NCI-H1436 treated with DMSO at 0.1 percent for 48 hours (cell line): ENCODE data around the gene HTR1D.
A peak's percentile ranks its signal among the peaks of the same experiment; 100 is the strongest.

Source experiments
- DNase-seq: peaks from one replicate; lab custom pipeline; 2025; lab: John Stamatoyannopoulos, UW

The HTR1D gene

DNA sequence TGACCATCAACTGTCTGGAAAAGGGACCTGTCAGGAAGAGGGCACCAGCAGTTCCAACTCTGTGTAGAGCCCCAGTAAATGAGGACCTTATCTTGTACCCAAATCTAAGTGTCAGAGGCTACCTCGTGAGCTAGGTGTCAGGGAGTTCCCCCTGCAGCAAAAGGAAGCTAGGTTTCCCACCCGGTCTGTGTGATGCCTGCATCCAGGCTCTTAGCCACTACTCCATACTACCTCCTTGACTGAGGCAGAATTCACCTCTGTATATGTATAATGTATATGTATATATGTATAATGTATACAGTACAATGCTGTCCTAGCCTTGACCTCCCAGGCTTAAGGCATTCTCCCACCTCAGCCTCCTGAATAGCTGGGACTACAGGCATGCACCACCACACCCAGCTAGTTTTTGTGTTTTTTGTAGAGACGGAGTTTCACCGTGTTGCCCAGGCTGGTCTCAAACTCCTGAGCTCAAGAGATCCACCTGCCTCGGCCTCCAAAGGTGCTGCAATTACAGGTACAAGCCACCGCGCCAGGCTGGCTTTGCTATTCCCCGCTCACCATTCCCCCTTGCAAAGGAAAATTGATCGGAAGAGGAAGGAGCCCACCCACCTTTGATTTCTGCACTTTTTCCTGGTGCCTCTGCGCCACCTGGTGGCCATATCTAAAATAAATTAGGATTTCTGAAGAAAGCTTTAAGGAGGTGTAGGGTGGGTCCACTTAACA lies 32.9 kb downstream of the HTR1D start:
- DNase-seq = no peak

DNA sequence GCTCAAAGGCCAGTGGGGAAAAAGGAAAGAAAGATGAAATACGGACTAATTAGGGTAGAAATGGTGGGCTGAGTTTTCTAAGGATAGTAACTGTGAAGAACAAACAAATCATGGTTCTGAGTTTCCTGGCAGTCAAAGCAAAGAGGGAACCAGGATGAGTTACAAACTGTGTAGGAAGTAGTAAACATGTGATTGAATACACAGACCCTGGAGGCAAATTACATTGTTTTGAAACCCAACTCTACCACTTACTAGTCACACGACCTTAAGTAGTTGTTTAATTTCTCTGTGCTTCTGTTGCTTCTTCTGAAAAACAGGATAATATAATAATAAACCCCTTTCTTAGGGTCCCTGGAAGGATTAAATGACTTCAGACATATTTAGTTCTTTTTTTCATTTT lies 37.4 kb downstream of the HTR1D start:
- no peak for DNase-seq

DNA sequence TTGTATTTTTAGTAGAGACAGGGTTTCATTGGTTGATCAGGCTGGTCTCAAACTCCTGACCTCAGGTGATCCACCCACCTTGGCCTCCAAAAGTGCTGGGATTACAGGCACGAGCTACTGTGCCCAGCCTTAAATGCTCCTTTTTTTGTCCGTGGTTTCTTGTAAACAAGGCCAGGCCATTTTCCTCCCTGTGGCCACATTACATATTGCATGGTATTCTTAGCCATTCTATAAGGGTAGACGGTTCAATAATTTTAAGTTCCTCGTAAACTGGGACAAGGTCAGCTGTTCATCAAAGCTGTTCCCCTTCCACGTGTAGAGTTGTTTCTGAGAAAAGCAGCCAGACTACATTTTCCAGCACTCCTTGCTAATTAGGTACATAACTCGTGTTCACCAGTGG lies 38.4 kb downstream of the HTR1D start:
- DNase-seq = no peak

DNA sequence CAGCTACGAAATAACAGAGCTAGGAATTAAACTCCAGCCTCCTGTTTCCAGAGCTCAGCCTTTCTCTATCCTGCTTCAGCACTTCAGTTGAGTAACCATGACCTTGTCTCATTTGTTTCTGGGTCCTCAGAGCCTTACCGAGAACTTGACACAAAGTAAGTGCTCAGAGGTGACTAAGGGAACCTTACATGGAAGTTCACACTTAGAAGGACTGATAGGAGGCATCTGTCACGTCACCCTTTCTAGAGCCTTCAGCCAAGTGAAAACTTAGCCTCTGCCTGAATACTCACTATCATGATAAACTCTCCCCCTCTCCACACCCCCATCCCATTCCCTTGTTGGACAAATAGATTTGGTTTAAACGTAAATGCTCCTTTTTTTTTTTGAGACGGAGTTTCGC lies 38.9 kb downstream of the HTR1D start:
- DNase-seq = no peak

DNA sequence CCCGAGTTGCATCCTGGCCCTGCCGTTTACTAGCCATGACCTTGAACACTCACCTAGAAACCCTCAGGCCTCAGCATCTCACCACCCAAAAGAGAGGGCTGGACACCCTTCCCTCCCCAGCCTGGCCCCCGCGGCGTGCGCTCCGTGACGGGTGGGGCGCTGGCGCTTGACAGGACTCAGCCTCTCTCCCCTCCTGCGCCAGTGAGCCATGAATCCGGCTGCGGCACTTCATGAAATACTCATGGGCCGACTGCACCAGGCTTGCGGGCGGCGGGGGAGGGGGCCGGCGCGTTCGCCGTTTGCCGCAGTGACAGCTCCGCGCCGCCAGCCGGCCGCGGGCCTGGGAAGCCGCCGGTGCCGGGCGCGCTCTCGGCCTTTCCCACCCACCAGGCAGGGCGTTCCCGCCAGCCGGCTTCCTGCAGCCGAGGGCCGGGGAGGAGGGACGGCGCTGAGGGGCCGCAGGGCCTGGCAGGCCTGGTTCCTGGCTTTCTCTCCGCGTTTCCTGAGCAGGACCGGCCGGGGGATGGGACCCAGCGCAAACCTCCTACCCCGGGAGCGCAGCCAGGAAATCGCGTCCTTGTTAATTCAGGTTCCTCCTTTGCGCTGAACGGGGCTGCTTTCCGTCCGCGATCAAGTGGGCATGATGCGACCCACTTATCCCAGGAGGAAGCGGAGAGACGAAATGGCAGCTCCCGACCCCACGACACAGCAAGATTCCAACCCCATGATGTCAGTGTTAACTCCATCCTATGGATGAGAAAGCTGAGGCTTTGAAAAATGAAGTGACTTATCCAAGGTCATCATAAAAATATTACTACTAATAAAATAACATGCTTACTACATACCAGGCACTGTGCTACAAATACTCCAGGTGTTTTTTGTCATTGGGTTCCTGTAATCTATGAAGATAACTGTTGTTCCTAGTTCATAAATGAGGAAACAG lies 39.6 kb downstream of the HTR1D start:
- no peak for DNase-seq

DNA sequence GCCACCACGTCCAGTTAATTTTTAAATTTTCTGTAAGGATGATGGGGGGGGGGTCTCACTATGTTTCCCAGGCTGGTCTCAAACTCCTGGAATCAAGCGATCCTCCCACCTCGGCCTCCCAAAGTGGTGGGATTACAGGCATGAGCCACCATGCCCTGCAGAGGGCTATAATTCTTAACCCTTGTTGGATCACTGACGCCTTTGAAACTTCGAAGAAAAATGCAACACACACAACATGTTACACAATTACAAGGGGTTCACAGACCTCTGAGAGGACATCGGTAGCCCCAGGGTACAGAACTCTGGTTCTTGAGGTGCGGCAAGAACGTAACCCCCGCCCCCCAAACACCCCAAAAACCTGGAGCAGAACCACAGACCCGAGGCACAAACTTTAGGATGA lies 40.3 kb downstream of the HTR1D start:
- no peak for DNase-seq

DNA sequence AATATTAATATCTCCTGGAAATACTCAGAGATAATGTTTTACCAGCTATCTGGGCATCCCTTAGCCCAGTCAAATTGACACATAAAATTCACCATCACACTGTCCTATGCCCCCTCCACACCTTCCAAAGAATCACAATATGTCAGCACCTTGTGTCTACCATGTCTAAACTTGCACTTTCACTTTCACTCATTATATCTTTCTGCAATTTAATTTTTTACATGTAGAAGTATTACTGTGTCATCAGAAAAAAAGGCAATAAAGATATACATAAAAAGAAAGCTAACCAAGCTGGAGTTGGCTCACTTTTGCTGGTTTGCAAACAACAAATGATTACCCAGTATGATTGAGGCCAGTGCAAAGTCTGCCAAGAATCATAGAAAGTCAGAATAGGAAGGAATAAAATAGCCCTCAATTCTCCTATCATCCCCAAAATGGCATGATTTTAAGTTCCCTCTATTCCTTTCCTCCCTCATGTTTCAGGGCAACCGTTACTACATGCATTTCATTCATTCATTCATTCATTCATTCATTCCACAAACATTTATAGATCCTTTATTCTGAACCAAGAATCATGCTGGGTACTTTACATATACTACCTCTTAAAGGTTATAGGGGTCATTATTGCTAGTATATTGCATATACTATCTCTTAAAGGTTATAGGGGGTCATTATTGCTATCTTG lies 42.7 kb downstream of the HTR1D start:
- no peak for DNase-seq

DNA sequence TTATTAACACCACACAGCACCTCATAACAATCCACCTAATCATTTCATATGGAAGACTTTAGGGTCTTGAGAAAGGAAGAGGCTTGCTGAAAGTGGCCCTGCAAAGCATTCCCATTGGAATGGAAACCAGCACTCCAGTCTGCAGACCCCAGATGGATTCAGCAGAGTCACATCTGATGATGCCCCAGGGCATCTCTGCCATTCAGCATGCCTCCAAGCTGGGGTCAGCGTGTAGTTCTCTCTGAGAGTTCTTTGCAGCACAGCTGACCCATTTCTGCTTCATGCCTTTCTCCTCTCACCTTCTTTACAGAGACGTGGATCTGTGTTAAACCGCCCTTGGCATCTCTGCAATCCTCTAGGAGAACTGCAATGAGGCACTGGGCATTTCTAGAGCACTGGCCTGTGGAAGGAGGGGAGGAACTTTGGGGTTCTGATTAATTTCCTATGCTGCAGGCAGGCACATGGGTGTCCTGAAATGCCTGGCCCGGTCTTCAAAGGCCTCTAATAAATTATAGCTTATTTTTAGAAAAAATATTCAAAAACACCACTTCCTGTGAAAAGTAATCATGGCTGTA lies 46.0 kb downstream of the HTR1D start:
- DNase-seq = no peak

DNA sequence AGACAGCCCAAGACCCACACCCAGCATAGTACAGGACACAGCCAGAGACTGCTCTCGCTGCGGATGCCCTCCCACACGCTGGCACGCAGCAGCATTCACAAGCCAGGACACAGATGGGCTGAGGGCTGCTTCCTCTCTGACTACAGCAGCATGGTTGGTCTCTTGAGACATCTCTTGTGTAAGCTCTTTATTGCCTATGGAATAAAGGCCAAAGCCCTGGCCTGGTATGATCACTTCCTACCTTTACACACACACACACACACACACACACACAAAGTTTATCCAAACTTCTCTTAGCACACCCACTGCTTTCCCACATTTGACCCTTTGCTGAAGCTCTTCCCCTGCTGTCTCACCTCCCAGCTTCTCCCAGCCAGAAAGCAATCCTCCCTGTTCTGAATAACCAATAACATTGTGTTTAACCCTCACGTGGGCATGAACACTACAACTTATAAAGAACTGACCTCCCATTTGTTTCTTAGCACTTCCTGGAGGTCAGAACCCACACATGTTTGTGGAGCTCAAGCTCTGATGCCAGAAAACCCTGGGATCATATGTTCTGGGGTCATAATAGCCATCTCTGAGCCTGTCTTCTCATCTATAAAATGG lies 47.5 kb downstream of the HTR1D start:
- peak; percentile 17 for DNase-seq

DNA sequence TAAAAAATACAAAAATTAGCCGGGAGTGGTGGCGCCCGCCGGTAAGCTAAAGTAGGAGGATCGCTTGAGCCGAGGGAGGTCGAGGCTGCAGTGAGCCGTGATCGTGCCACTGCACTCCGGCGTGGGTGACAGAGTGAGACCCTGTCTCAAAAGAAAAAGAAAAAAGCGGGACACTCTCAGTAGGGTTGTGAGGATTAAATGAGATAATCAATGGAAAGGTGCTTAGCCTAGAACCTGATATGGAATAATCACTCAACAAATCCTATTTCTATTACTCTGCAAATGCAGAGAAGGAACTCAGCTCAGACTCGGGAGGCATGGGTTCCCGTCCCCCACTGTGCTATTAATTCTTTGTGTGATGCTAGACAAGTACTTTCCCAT lies 48.1 kb downstream of the HTR1D start:
- DNase-seq = no peak

DNA sequence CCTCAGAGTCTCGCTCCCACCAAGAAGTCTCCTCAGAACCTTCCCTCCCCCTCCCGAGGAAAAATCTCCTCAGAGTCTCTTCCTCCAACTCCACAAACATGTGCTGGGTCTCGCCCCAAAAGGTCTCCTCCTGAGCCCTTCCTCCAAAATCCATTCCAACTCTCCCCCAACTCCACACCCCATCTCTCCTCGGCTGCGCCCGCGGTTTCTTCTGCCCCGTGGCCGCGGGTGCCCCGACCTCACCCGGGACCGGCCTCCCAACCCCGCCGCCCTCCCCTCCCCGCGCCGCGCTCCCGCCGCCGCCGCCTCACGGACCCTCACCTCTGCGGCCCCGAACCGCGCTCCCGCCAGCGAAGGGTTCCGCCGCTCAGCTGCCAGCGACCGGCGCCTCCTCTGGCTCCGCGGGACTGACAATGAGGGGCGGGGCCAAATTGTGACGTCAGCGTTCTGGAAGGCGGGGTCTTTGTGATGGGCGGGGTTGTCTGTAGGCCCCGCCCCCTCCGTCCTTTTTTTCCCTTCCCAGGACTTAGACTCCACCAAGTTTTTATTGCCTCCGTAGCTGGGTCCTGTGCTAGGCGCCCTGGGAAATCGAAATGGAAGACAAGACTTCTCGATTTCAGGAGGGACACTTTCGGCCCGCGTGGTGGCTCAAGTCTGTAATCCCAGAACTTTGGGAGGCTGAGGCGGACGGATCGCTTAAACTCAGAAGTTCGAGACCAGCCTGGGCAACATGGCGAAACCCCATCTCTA lies 48.7 kb downstream of the HTR1D start, which contains the start of gene LUZP1:
LUZP1 (minus strand) TSS at position 412 of the 750 bp plus-strand sequence.
- peak; percentile 12 for DNase-seq

DNA sequence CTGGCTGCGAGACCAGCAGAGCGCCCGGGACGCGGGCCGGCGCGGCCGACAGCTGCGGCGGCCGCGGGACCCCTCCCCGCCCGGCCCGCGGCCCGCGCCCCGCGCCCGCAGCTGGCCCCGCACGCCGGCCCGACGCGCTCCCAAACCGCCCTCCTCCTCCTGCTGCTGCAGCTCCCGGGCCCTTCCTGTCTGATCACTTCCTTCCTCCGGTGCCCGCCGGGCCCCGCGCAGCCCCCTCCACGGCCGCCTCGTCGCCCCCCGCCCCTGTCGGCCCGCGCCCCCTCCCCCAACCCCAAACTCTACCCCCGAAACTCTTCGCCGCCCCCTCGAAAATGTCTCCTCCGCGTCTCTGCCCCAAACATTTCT lies 49.2 kb downstream of the HTR1D start:
- no peak for DNase-seq

DNA sequence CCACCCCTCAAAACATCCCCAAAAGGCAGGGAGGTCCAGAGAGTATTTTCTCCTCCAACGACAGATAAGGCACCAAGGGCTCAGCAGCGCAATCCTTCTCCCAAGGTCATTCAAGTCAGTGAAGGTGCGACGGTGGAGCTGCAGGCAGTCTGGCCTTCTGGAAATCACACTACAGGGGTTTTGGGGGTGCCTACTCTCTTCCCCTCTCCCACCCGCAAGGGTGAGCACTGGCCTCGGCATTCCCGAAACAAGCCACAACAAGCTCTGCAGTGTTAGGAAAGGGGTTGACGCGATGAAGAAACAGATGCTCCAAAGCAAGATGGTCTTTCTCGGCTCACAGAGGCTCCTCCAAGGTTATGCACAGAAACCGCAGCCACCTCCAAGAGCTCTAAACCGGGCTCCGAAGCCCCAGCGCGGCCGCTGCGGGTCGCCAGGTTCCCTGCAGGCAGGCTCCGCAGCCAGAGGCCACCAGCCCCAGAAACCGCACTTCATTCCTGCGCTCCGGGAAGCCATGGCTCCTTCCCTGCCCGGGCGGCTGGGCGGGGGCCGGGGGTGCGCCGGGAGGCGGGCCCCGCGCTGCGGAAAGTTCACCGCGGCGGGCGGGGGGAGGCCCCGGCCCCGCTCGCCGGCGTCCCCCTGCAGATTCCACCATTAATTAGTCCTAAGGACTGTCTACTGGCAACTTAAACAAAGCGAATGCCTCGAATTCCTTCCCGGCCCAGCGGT lies 49.8 kb downstream of the HTR1D start:
- no peak for DNase-seq

DNA sequence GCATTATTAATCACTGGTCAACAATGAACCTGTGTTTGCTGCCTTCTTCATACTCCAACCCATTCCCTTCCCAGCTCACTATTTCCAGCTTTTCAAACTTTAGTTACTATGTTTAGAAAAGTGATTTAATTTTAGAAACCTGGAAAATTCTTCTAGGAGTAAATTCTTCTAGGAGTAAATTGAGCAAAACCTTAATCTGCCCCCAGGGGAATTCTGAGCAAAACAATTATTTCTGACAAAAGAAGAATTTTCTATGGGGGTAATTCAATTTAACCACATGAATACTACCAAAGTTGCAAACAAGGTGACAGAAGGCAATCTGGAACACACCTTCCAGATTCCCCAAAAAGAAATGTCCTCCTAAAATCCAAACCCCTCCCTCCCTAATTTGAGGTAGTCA lies 50.4 kb downstream of the HTR1D start:
- DNase-seq = no peak

DNA sequence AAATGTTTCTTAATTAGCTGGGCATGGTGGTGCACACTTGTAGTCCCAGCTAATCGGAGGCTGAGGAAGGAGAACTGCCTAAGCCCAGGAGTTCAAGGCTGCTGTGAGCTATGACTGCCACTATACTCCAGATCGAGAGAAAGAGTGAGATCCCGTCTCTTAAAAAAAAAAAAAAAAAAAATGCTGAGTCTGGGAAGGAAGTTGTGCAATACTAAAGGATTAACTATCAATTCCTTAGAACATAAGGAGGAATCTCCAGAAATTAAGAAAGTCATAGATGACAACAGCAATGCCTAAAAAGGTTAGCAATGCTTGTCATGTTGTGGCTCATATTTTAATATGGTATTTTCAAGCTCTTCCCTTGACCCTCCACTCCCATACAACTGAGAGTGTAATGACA lies 53.9 kb downstream of the HTR1D start:
- DNase-seq = no peak

DNA sequence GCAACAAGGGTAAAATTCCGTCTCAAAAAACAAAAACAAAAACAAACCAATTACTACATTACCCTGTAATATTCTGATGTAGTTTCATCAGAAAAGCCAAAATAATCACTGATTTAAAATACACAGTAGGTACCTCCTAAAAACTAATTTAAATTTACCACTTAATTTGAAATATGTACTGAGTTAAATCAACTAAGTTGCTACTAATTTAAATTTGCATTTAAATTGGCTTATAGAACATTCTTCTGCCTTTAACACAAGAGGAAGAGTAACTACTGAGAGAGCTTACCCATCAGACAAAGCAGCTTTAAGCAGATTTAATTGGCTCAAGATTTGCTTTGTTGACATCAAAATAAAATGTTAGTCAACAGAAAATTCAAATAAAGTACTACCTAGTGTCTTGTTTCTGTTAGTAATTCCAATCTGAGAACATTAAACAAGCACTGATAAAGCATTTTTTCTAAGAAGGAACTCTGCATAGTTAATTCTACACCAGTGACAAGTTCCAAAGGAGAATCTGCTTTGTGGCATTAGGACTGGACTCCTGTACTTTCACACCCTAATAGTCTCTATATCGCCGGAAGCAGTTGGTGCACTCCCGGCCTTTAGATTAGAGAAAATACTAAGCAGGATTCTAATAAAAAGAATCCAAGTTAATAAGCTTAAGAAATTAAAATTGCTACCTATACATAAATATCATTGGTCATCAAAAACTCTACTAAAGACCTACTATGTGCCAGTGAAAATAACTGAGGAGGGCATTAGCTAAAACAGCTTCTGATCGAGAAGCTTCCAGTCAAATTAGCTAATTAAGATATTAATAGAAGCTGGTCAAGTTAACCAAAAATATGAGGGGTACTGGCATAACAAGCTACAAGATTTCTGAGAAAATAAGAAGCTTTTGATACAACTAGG lies 57.1 kb downstream of the HTR1D start:
- DNase-seq = no peak

DNA sequence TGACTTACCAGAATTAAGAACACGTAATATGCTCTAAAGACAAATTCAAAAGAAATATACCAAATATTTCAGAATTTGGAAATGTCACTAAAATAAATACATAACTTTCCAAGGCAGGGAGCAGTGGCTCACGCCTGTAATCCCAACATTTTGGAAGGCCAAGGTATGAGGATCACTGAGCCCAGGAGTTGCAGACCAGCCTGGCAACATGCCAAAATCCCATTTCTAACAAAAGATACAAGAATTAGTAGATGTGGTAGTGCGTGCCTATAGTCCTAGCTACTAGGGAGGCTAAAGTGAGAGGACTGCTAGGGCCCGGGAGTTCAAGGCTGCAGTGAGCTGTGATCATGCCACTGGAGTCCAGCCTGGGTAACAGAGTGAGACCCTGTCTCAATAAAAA lies 60.4 kb downstream of the HTR1D start:
- DNase-seq = no peak

DNA sequence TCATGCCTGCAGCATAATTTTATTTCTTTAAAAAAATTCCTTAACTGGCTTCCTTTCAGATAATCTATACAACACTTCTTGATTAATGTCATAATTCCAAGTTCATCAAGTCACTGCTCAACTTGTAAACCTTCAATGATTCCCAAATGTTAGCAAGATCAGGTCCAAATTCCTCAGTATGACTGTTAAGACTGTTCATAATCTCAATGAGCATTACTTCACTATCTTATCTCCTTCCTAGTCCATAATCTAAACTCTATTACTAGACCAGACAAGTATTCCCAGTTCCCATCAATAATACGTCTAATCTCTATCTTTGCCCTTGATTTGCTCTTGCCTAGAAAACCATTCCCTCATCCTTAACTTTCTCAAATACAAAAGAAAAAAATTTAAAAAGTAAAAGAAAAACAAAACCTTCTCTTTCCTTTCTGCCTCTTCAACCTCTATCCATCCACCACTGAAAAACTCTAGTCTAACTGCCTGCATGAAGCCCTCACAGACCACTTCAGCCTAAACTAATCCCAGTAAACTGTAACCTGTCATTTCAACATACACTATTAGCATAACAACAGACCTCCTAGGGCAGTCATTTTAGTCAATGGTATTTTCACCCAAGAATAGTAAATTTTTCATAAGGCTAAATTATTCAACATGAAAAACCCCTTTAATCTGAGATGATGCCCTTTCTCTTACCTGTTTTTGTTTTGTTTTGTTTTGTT lies 64.2 kb downstream of the HTR1D start:
- no peak for DNase-seq

DNA sequence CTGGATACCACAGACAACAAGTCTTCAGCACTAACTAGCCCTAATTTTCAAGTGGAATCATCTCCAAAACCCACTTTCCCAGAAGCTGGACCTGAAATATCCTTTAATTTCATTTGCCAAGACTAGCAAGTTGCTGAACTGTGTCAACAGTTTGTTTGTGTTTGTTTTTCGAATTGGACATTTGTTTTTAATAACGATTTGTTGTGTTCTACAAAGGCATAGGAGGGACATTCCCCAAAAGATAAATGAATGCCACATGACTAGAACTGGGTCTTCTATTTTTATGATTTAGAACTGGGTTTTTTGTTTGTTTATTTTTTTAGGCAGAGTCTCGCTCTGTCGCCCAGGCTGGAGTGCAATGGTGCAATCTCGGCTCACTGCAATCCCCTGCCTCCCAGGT lies 66.6 kb downstream of the HTR1D start:
- DNase-seq = no peak
